Upper lobe of left lung (tissue), 4 donors: ENCODE measurements around the gene MACROD2.

ENCODE experiments used
- EP300 ChIP-seq, 4 donors: sonication (generic); formaldehyde crosslinking; IDR thresholded peaks; one replicate each; pipeline ENCODE4 v1.5.1; 2017; ENCODE audit warnings: antibody characterized with exemption in 4 of 4, control low read depth in 2 of 4
- POLR2AphosphoS5 ChIP-seq, 2 donors: sonication (generic); formaldehyde crosslinking; IDR thresholded peaks; one replicate each; pipeline ENCODE4 v1.5.1; 2017; ENCODE audit warnings: antibody characterized with exemption in 2 of 2
- TF ChIP-seq, protein P1 (sequence below), 6 experiments: fragments of 450-650 bp in 4 of 6; fragments of 200-600 bp in 2 of 6; sonication (generic) in 2 of 6; IDR thresholded peaks; one replicate each; pipeline ENCODE4 v1.5.1; 2016 to 2019; ENCODE audit warnings: antibody characterized with exemption in 6 of 6

DNA sequence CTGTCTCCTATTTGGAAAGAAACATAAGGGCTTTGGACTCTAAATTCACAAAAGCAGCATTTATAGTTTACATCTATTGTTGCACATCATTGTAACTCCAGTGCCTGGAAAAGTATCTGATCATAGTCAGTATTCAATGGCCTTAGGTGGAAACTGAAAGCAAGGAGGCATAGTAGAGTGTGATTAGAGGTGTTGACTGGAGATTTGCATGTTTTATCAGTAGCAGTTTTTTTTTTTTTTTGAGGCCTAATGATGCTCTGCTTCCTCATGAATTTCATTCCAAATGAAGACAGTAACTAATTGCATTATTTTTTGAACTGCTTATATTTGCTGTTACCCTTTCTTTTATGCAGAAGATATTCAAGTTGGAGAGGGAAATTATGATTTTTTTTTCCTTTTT, 555.3 kb downstream of the MACROD2 start:
- TF ChIP-seq EP300 (IDR thresholded peaks at IDR 0.05), result no peak
- no peak for TF ChIP-seq POLR2AphosphoS5 (IDR thresholded peaks at IDR 0.05)
- TF ChIP-seq, protein P1, sequence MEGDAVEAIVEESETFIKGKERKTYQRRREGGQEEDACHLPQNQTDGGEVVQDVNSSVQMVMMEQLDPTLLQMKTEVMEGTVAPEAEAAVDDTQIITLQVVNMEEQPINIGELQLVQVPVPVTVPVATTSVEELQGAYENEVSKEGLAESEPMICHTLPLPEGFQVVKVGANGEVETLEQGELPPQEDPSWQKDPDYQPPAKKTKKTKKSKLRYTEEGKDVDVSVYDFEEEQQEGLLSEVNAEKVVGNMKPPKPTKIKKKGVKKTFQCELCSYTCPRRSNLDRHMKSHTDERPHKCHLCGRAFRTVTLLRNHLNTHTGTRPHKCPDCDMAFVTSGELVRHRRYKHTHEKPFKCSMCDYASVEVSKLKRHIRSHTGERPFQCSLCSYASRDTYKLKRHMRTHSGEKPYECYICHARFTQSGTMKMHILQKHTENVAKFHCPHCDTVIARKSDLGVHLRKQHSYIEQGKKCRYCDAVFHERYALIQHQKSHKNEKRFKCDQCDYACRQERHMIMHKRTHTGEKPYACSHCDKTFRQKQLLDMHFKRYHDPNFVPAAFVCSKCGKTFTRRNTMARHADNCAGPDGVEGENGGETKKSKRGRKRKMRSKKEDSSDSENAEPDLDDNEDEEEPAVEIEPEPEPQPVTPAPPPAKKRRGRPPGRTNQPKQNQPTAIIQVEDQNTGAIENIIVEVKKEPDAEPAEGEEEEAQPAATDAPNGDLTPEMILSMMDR (IDR thresholded peaks at IDR 0.05), result no peak
